CD4-positive, CD25-positive, alpha-beta regulatory T cell (primary cell): Measurements from ENCODE around the gene MYOD1. TPM values are rescaled to one million over a fixed set of nuclear protein-coding genes. Genes with fewer than 3 reads are reported as not detected.

Experiments used
- ATAC-seq, 2 donors: fragments of 150-1000 bp; cut with Tn5 transposase; one replicate each; pipeline ENCODE4 v1.10.0; 2021; ENCODE audit warnings: low read depth in 2 of 2, moderate number of reproducible peaks in 2 of 2, moderate library complexity in 1 of 2
- DNase-seq, 3 donors: peaks; one replicate each; pipeline versions ENCODE4 v3.0.0 to v3.0.0-alpha.2; 2012 to 2022; ENCODE audit warnings: mixed read lengths in 1 of 3
- H3K27ac ChIP-seq: one replicate; pipeline ENCODE4 v1.7.0; 2013; ENCODE audit warnings: mild to moderate bottlenecking, low read length; ENCODE audit not compliant: insufficient read depth, poor library complexity, severe bottlenecking
- H3K27me3 ChIP-seq: one replicate; pipeline ENCODE4 v1.7.0; 2013; ENCODE audit warnings: low read length; ENCODE audit not compliant: control insufficient read depth, insufficient read depth
- H3K36me3 ChIP-seq: one replicate; pipeline ENCODE4 v1.7.0; 2013; ENCODE audit warnings: mild to moderate bottlenecking, low read length, moderate library complexity; ENCODE audit not compliant: control insufficient read depth, insufficient read depth
- H3K4me1 ChIP-seq: 2 replicates; pipeline ENCODE4 v1.7.0; 2013; ENCODE audit warnings: mild to moderate bottlenecking, low read length; ENCODE audit not compliant: insufficient read depth, control insufficient read depth, poor library complexity, severe bottlenecking
- H3K4me3 ChIP-seq: one replicate; pipeline ENCODE4 v1.7.0; 2013; ENCODE audit warnings: low read depth, mild to moderate bottlenecking, low read length, moderate library complexity
- H3K9me3 ChIP-seq, 2 experiments: 1 replicate in 1 of 2; 2 replicates in 1 of 2; pipeline ENCODE4 v1.7.0; 2013; ENCODE audit warnings: low read length in 2 of 2, mild to moderate bottlenecking in 1 of 2, moderate library complexity in 1 of 2; ENCODE audit not compliant: control insufficient read depth in 2 of 2
- H3K27ac Mint-ChIP-seq, 3 donors: one replicate each; pipeline ENCODE4 v1.8.0; 2020 to 2022; ENCODE audit warnings: mild to moderate bottlenecking in 3 of 3, mixed read lengths in 3 of 3, moderate library complexity in 2 of 3
- H3K27me3 Mint-ChIP-seq: one replicate; pipeline ENCODE4 v1.8.0; 2022; ENCODE audit warnings: mild to moderate bottlenecking, mixed read lengths
- H3K36me3 Mint-ChIP-seq: one replicate; pipeline ENCODE4 v1.8.0; 2020; ENCODE audit warnings: mixed read lengths
- H3K4me1 Mint-ChIP-seq, 4 donors: one replicate each; pipeline ENCODE4 v1.8.0; 2020 to 2022; ENCODE audit warnings: mixed read lengths in 4 of 4, mild to moderate bottlenecking in 1 of 4
- H3K4me3 Mint-ChIP-seq, 4 donors: one replicate each; pipeline ENCODE4 v1.8.0; 2020 to 2022; ENCODE audit warnings: mild to moderate bottlenecking in 4 of 4, mixed read lengths in 4 of 4, moderate library complexity in 3 of 4
- H3K9me3 Mint-ChIP-seq, 7 donors: one replicate each; pipeline ENCODE4 v1.8.0; 2020 to 2022; ENCODE audit warnings: mixed read lengths in 7 of 7, mild to moderate bottlenecking in 3 of 7, moderate library complexity in 2 of 7
- polyA plus RNA-seq, 4 donors: library from polyadenylated mRNA; unstranded; fragments of 300-500 nt; fragmentation: Illumina TruSeq; gene quantifications; one replicate each; pipeline ENCODE4 v1.2.3, GENCODE V29; 2021
- total RNA-seq: library from RNA; stranded (reverse); gene quantifications from one replicate; pipeline ENCODE4 v1.2.3, GENCODE V29; 2022

The MYOD1 gene
- total and polyA plus RNA-seq, 5 donors from 2014 or later = not detected

DNA sequence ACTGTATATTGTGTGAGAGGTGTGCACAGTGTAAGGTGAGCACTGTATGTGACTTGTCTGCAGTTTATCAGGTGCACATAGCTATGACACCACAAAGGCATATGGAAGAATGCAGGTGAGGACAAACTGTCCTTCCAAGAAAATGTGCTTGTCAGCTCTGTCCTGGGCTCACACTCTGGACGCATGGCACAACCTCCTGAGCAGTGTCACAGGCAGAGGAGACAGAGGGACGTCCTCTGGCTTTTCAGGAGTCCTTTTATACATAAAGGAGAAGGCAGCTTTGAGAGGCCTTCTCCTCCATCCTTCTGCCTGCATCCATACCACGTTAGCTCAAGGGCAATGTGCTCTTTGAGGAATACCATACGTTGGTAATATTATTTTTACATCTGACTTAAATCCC lies 7.5 kb upstream of the MYOD1 start:
- no peaks in the 10 kb centered on the region for H3K4me1 ChIP-seq
- no peak for ATAC-seq
- H3K27me3 ChIP-seq = no peaks in the 10 kb centered on the region
- H3K27ac ChIP-seq = no peak overlapping the region
- Mint-ChIP-seq H3K27ac (no peak overlapping the region), H3K27me3 (peaks cover 11% of the 10 kb centered on the region), H3K4me1 (no peaks in the 10 kb centered on the region), H3K36me3 (no peaks in the 10 kb centered on the region), H3K9me3 (no peaks in the 10 kb centered on the region), H3K4me3 (no peak overlapping the region)
- no peaks in the 10 kb centered on the region for H3K36me3 ChIP-seq
- no peak for DNase-seq
- H3K4me3 ChIP-seq = no peak overlapping the region
- H3K9me3 ChIP-seq = no peaks in the 10 kb centered on the region

DNA sequence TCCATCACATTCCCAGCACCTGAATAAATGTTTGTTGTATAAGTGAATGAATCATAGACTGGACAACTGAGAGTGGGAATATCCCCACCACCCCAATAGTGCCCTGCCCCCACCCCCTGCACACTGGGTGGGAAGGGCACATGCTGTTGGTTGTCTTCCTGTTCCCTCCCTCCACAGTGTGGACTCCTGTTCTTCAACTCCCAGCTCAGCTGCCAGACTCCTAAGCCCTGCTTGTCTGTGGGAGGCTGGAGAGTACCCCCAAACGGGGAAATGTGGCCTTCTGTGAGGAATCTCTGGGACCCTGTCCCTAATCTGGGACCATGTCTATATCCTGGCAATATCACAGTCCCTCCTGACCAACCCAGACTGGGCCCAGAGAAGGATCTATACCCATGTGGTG lies 5.5 kb upstream of the MYOD1 start:
- Mint-ChIP-seq H3K36me3 (no peaks in the 10 kb centered on the region), H3K4me3 (no peak overlapping the region), H3K27ac (no peak overlapping the region), H3K4me1 (no peaks in the 10 kb centered on the region), H3K9me3 (no peaks in the 10 kb centered on the region), H3K27me3 (peaks cover 4% of the 10 kb centered on the region)
- no peak overlapping the region for H3K4me3 ChIP-seq
- ATAC-seq (no peak), DNase-seq (no peak)
- no peaks in the 10 kb centered on the region for H3K36me3 ChIP-seq
- no peaks in the 10 kb centered on the region for H3K9me3 ChIP-seq
- H3K27me3 ChIP-seq = no peaks in the 10 kb centered on the region
- no peaks in the 10 kb centered on the region for H3K4me1 ChIP-seq
- H3K27ac ChIP-seq = no peak overlapping the region

DNA sequence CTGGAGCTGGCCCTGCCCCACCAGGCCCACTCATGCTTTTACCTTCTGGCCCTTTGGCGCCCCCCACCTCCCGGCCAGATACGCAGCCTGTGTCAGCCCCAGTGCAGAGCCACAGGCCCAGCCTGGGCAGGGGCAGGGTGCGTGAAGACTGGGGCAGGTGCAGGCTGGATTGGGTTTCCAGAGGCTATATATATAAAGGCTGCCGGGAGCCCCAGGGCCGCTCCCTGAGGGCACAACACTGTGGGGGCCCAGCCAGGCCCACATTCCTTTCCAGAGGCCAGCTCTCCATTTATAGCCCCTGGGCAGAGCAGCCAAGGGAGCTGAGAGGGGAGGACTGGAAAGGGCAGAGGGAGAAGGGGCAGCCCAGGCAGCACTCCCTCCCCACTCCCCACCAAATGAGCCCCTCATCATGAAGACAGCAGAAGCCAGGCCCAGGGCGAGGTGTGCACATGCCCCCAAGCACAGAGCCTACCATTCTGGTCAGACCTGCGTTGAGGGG lies 5.0 kb upstream of the MYOD1 start:
- H3K27me3 ChIP-seq = no peaks in the 10 kb centered on the region
- H3K27ac ChIP-seq = no peak overlapping the region
- H3K36me3 ChIP-seq = no peaks in the 10 kb centered on the region
- no peaks in the 10 kb centered on the region for H3K9me3 ChIP-seq
- Mint-ChIP-seq H3K27me3 (peaks cover 4% of the 10 kb centered on the region), H3K4me1 (no peaks in the 10 kb centered on the region), H3K36me3 (no peaks in the 10 kb centered on the region), H3K9me3 (peaks cover 0 to 1% (median 0%) of the 10 kb centered on the region in 7 donors), H3K27ac (no peak overlapping the region), H3K4me3 (no peak overlapping the region)
- no peaks in the 10 kb centered on the region for H3K4me1 ChIP-seq
- no peak for ATAC-seq
- H3K4me3 ChIP-seq = no peak overlapping the region
- DNase-seq = no peak

DNA sequence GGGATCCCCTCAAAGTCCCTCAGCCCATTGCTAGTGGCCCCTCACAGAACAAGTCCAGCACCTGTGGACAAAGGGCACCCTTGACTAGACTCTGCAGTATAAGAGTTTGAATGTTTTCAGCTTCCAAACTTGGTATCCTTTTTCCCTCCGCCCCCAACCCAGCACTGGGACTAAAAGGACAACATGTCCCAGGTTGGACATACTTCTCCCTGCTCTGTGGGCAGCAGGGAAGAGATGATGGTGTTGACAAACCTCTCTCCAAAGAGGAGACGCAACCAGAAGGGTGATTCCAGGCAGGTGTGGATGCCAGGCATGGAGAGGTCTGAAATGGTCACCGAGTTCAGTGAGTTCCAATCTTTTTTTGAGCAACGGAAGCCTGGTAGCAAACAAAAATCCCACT lies 4.5 kb upstream of the MYOD1 start:
- H3K27me3 ChIP-seq = no peaks in the 10 kb centered on the region
- Mint-ChIP-seq H3K36me3 (no peaks in the 10 kb centered on the region), H3K27me3 (peaks cover 4% of the 10 kb centered on the region), H3K4me1 (no peaks in the 10 kb centered on the region), H3K9me3 (peaks cover 0 to 1% (median 0%) of the 10 kb centered on the region in 7 donors), H3K27ac (no peak overlapping the region), H3K4me3 (no peak overlapping the region)
- no peaks in the 10 kb centered on the region for H3K9me3 ChIP-seq
- no peak for DNase-seq
- H3K4me1 ChIP-seq = no peaks in the 10 kb centered on the region
- no peak overlapping the region for H3K27ac ChIP-seq
- H3K36me3 ChIP-seq = no peaks in the 10 kb centered on the region
- no peak overlapping the region for H3K4me3 ChIP-seq
- no peak for ATAC-seq

DNA sequence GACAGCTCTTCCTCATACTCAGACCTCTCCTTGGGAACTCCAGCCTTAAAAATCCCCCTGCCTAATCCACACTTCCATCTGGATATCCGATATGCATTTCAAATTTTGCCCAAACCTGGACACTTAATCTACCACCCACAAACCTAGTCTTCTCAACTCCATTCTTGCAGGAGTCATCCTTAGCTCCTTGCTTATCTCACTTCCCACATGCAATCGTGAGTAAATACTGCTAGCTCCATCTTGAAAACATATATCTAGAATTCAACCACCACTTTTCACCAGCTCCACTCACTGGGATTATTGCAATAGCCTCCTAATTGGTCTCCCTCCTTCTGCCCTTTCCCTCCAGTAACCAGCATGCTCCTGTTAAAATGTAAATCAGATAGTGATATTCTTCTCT lies 2.6 kb upstream of the MYOD1 start:
- no peak overlapping the region for H3K4me3 ChIP-seq
- H3K9me3 ChIP-seq = no peaks in the 10 kb centered on the region
- H3K4me1 ChIP-seq = no peaks in the 10 kb centered on the region
- no peak overlapping the region for H3K27ac ChIP-seq
- H3K27me3 ChIP-seq = no peaks in the 10 kb centered on the region
- DNase-seq (no peak), ATAC-seq (no peak)
- Mint-ChIP-seq H3K9me3 (peaks cover 0 to 1% (median 0%) of the 10 kb centered on the region in 7 donors), H3K4me1 (no peaks in the 10 kb centered on the region), H3K27ac (no peak overlapping the region), H3K27me3 (peaks cover 12% of the 10 kb centered on the region), H3K4me3 (no peak overlapping the region), H3K36me3 (no peaks in the 10 kb centered on the region)
- no peaks in the 10 kb centered on the region for H3K36me3 ChIP-seq

DNA sequence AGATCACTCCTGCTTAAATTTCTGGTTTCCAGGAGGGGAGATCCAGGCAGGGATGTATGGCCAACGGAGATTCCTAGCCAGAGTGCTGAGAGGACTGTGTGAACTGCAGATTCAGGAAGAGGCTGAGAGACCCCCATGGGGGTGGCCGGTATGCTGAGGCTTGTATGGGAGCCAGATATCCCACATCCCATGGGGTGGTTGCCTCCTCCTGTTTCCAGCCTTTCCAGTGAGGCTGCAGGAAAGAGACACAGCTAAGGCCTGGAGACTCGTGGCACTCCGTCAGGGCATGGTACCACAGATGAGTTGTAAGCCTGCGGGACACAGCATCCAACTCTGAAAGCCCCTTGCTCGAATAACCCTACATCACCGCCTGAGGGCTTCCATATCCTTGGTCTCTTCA lies 1.4 kb upstream of the MYOD1 start:
- Mint-ChIP-seq H3K4me1 (no peaks in the 10 kb centered on the region), H3K9me3 (peaks cover 0 to 3% (median 0%) of the 10 kb centered on the region in 7 donors), H3K27ac (no peak overlapping the region), H3K27me3 (peaks cover 17% of the 10 kb centered on the region), H3K36me3 (no peaks in the 10 kb centered on the region), H3K4me3 (no peak overlapping the region)
- Histone ChIP-seq H3K4me3 (no peak overlapping the region), H3K27me3 (peaks cover under 1% of the 10 kb centered on the region), H3K36me3 (no peaks in the 10 kb centered on the region), H3K4me1 (no peaks in the 10 kb centered on the region), H3K27ac (no peak overlapping the region), H3K9me3 (no peaks in the 10 kb centered on the region)
- DNase-seq (no peak), ATAC-seq (no peak)

DNA sequence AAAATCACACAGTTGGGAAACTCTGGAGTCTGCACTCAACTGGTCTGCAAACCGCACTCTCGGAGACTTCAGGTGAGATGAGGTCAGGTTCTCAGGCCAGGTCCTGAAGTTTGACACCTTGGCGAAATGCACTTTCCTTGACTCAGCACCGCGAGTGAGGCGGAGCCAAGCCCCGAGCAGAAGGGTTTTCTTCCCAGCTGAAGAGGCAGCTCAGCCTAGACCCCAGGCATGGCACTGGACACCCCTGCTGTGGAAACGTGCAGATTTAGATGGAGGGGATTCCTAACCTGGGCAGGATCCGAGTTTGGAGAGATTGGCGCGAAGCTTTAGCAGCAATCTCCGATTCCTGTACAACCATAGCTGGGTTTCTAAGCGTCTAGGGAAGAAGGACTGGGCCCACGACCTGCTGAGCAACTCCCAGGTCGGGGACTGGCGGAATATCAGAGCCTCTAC lies 835 bp upstream of the MYOD1 start:
- Mint-ChIP-seq H3K27ac (no peak overlapping the region), H3K9me3 (peaks cover 0 to 3% (median 0%) of the 10 kb centered on the region in 7 donors), H3K4me1 (no peaks in the 10 kb centered on the region), H3K4me3 (no peak overlapping the region), H3K27me3 (peaks cover 22% of the 10 kb centered on the region), H3K36me3 (no peaks in the 10 kb centered on the region)
- H3K27ac ChIP-seq = no peak overlapping the region
- H3K27me3 ChIP-seq = peaks cover 5% of the 10 kb centered on the region
- DNase-seq (no peak), ATAC-seq (no peak)
- no peaks in the 10 kb centered on the region for H3K4me1 ChIP-seq
- H3K9me3 ChIP-seq = no peaks in the 10 kb centered on the region
- H3K4me3 ChIP-seq = no peak overlapping the region
- no peaks in the 10 kb centered on the region for H3K36me3 ChIP-seq

DNA sequence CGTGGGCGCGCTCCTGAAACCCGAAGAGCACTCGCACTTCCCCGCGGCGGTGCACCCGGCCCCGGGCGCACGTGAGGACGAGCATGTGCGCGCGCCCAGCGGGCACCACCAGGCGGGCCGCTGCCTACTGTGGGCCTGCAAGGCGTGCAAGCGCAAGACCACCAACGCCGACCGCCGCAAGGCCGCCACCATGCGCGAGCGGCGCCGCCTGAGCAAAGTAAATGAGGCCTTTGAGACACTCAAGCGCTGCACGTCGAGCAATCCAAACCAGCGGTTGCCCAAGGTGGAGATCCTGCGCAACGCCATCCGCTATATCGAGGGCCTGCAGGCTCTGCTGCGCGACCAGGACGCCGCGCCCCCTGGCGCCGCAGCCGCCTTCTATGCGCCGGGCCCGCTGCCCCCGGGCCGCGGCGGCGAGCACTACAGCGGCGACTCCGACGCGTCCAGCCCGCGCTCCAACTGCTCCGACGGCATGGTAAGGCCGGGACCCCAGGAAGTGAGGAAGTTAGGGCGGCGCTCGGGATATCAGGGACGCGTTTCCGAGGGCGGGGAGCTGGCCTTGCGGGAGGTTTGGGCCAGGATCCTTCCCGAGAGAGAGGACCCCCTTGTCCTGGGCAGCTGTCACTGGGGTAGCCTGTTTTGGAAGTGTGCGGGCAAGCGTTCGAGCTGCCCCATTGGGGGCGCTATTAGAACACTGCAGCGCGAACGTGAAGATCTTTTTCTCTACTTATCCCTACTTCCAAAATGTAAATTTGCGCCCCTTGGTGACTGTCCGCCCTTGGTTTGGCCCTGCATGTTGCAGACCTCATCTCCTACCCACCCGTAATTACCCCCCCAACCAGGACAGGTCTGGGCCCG lies 796 bp downstream of the MYOD1 start:
- no peaks in the 10 kb centered on the region for H3K36me3 ChIP-seq
- Mint-ChIP-seq H3K9me3 (peaks cover 0 to 3% (median 0%) of the 10 kb centered on the region in 7 donors), H3K4me3 (no peak overlapping the region), H3K27me3 (peaks cover 28% of the 10 kb centered on the region), H3K4me1 (no peaks in the 10 kb centered on the region), H3K27ac (no peak overlapping the region), H3K36me3 (no peaks in the 10 kb centered on the region)
- no peak overlapping the region for H3K27ac ChIP-seq
- no peak overlapping the region for H3K4me3 ChIP-seq
- no peak for ATAC-seq
- H3K4me1 ChIP-seq = no peaks in the 10 kb centered on the region
- DNase-seq = no peak
- H3K9me3 ChIP-seq = no peaks in the 10 kb centered on the region
- H3K27me3 ChIP-seq = peaks cover 10% of the 10 kb centered on the region
